WTC11 (cell line): ENCODE data around the gene DLL4.

Experiments used
- CBFB ChIP-seq: sonication (generic); formaldehyde crosslinking; IDR thresholded peaks from 2 replicates; pipeline ENCODE4 v1.8.1; 2022; ENCODE audit warnings: mild to moderate bottlenecking, low read depth, missing genetic modification reagents
- CTCF ChIP-seq: fragments of 200-600 bp; IDR thresholded peaks from 2 replicates; pipeline ENCODE4 v1.8.0; 2022; ENCODE audit warnings: antibody characterized with exemption
- ESRRA ChIP-seq: sonication (generic); formaldehyde crosslinking; IDR thresholded peaks from 2 replicates; pipeline ENCODE4 v1.8.1; 2022; ENCODE audit warnings: mild to moderate bottlenecking, missing genetic modification reagents, borderline replicate concordance
- ETV6 ChIP-seq: sonication (generic); formaldehyde crosslinking; IDR thresholded peaks from 2 replicates; pipeline ENCODE4 v1.8.1; 2022; ENCODE audit warnings: mild to moderate bottlenecking, missing genetic modification reagents
- GABPB1 ChIP-seq: sonication (generic); formaldehyde crosslinking; IDR thresholded peaks from 2 replicates; pipeline ENCODE4 v1.8.1; 2023; ENCODE audit warnings: mild to moderate bottlenecking, missing genetic modification reagents
- JUN ChIP-seq: sonication (generic); formaldehyde crosslinking; IDR thresholded peaks from 2 replicates; pipeline ENCODE4 v1.8.0; 2023; ENCODE audit warnings: mild to moderate bottlenecking, missing genetic modification reagents
- MAX ChIP-seq: sonication (generic); formaldehyde crosslinking; IDR thresholded peaks from 2 replicates; pipeline ENCODE4 v1.8.0; 2022; ENCODE audit warnings: mild to moderate bottlenecking, missing genetic modification reagents
- OVOL2 ChIP-seq: fragments of 250-450 bp; sonication (Bioruptor Pico); IDR thresholded peaks from 2 replicates; pipeline ENCODE4 v1.9.0; 2021; ENCODE audit warnings: mild to moderate bottlenecking, borderline replicate concordance
- SMAD3 ChIP-seq: sonication (generic); formaldehyde crosslinking; IDR thresholded peaks from 2 replicates; pipeline ENCODE4 v1.8.0; 2022; ENCODE audit warnings: missing genetic modification reagents, mild to moderate bottlenecking, borderline replicate concordance
- ZNF396 ChIP-seq: fragments of 250-450 bp; sonication (Bioruptor Pico); IDR thresholded peaks from 2 replicates; pipeline ENCODE4 v1.8.0; 2021; ENCODE audit warnings: mild to moderate bottlenecking, moderate library complexity, borderline replicate concordance
- ZNF532 ChIP-seq: fragments of 250-450 bp; sonication (Bioruptor Pico); IDR thresholded peaks from 2 replicates; pipeline ENCODE4 v1.9.0; 2021; ENCODE audit warnings: mild to moderate bottlenecking, borderline replicate concordance
- TF ChIP-seq, protein P1 (sequence below): sonication (generic); formaldehyde crosslinking; IDR thresholded peaks from 2 replicates; pipeline ENCODE4 v1.8.0; 2022; ENCODE audit warnings: mild to moderate bottlenecking, missing genetic modification reagents
- TF ChIP-seq, protein P2 (sequence below): sonication (generic); formaldehyde crosslinking; IDR thresholded peaks from 2 replicates; pipeline ENCODE4 v1.8.1; 2023; ENCODE audit warnings: mild to moderate bottlenecking, missing genetic modification reagents
- TF ChIP-seq, protein P3 (sequence below): sonication (generic); formaldehyde crosslinking; IDR thresholded peaks from 2 replicates; pipeline ENCODE4 v1.8.1; 2022; ENCODE audit warnings: mild to moderate bottlenecking, missing genetic modification reagents, moderate library complexity, borderline replicate concordance

DNA sequence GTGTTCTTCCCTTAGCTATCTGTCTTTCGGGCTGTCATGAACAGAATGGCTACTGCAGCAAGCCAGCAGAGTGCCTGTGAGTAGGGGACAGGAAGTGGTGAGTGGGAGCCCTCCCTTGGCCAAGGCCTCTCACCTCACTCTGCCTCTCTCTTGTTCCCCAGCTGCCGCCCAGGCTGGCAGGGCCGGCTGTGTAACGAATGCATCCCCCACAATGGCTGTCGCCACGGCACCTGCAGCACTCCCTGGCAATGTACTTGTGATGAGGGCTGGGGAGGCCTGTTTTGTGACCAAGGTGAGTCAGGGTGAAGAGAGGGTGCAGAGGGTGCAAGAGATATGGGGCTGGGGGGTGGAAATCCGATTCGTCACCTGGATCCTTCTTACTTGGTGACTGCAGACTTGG, 3.0 kb downstream of the DLL4 start:
- no peak for TF ChIP-seq ZNF532 (CRISPR knock-in tag)
- no peak for TF ChIP-seq ETV6 (CRISPR knock-in tag)
- no peak for TF ChIP-seq CTCF
- TF ChIP-seq, protein P1, sequence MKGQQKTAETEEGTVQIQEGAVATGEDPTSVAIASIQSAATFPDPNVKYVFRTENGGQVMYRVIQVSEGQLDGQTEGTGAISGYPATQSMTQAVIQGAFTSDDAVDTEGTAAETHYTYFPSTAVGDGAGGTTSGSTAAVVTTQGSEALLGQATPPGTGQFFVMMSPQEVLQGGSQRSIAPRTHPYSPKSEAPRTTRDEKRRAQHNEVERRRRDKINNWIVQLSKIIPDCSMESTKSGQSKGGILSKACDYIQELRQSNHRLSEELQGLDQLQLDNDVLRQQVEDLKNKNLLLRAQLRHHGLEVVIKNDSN = no peak
- TF ChIP-seq, protein P2, sequence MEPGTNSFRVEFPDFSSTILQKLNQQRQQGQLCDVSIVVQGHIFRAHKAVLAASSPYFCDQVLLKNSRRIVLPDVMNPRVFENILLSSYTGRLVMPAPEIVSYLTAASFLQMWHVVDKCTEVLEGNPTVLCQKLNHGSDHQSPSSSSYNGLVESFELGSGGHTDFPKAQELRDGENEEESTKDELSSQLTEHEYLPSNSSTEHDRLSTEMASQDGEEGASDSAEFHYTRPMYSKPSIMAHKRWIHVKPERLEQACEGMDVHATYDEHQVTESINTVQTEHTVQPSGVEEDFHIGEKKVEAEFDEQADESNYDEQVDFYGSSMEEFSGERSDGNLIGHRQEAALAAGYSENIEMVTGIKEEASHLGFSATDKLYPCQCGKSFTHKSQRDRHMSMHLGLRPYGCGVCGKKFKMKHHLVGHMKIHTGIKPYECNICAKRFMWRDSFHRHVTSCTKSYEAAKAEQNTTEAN (CRISPR knock-in tag) = no peak
- TF ChIP-seq, protein P3, sequence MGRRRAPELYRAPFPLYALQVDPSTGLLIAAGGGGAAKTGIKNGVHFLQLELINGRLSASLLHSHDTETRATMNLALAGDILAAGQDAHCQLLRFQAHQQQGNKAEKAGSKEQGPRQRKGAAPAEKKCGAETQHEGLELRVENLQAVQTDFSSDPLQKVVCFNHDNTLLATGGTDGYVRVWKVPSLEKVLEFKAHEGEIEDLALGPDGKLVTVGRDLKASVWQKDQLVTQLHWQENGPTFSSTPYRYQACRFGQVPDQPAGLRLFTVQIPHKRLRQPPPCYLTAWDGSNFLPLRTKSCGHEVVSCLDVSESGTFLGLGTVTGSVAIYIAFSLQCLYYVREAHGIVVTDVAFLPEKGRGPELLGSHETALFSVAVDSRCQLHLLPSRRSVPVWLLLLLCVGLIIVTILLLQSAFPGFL (CRISPR knock-in tag) = no peak
- no peak for TF ChIP-seq MAX (CRISPR knock-in tag)
- no peak for TF ChIP-seq OVOL2 (CRISPR knock-in tag)
- TF ChIP-seq JUN = no peak
- no peak for TF ChIP-seq ESRRA (CRISPR knock-in tag)
- TF ChIP-seq ZNF396 (CRISPR knock-in tag) = no peak
- no peak for TF ChIP-seq CBFB (CRISPR knock-in tag)
- no peak for TF ChIP-seq GABPB1
- no peak for TF ChIP-seq SMAD3
